K562 (cell line): ENCODE data around the gene ZNF574. TPM values are rescaled to one million over a fixed set of nuclear protein-coding genes. Genes with fewer than 3 reads are reported as not detected.

Source experiments
- CCNT2 ChIP-seq: IDR thresholded peaks from 2 replicates; pipeline ENCODE4 v1.6.1; 2011; ENCODE audit warnings: borderline replicate concordance, low read depth, mild to moderate bottlenecking, moderate library complexity, mixed read lengths, low read length; ENCODE audit not compliant: insufficient read length; ENCODE audit errors: extremely low read depth
- CTBP1 ChIP-seq: fragments of 450-650 bp; IDR thresholded peaks from 2 replicates; pipeline ENCODE4 v1.6.1; 2016; ENCODE audit warnings: borderline replicate concordance
- EHMT2 ChIP-seq: fragments of 450-650 bp; IDR thresholded peaks from 2 replicates; pipeline ENCODE4 v1.6.1; 2018; ENCODE audit warnings: antibody characterized with exemption
- FOXA3 ChIP-seq, 2 experiments: fragments of 450-650 bp in 1 of 2; sonication (generic) in 1 of 2; formaldehyde crosslinking; IDR thresholded peaks in 1 of 2; conservative IDR thresholded peaks in 1 of 2; 2 replicates each; pipeline versions ENCODE4 v1.4.0 to v1.8.0; 2020 to 2022; ENCODE audit warnings: mild to moderate bottlenecking in 2 of 2, missing genetic modification reagents in 1 of 2
- GATA2 ChIP-seq: sonication (generic); formaldehyde crosslinking; IDR thresholded peaks from 2 replicates; pipeline ENCODE4 v1.4.0; 2020; ENCODE audit warnings: mild to moderate bottlenecking, missing genetic modification reagents
- JUN ChIP-seq, 2 experiments: sonication (generic) in 1 of 2; formaldehyde crosslinking in 1 of 2; IDR thresholded peaks; 2 replicates each; pipeline versions ENCODE4 v1.6.1 to v1.8.0; 2012 to 2022; ENCODE audit warnings: borderline replicate concordance in 2 of 2, mild to moderate bottlenecking in 2 of 2, improper control_type of control experiment in 1 of 2, low read depth in 1 of 2, low read length in 1 of 2, missing genetic modification reagents in 1 of 2
- KDM1A ChIP-seq, 2 experiments: fragments of 450-650 bp; IDR thresholded peaks; 2 replicates each; pipeline ENCODE4 v1.6.1; 2016; ENCODE audit warnings: mild to moderate bottlenecking in 2 of 2
- MEF2D ChIP-seq: conservative IDR thresholded peaks from 2 replicates; pipeline ENCODE4 v1.6.1; 2016; ENCODE audit warnings: low read depth, missing genetic modification characterization, missing compliant biosample characterization
- NFYB ChIP-seq: IDR thresholded peaks from 2 replicates; pipeline ENCODE4 v1.6.1; 2011; ENCODE audit warnings: mild to moderate bottlenecking, moderate library complexity; ENCODE audit not compliant: insufficient read length; ENCODE audit errors: extremely low read depth
- SPI1 ChIP-seq: IDR thresholded peaks from 2 replicates; pipeline ENCODE4 v1.6.1; 2011; ENCODE audit warnings: low read depth, low read length, control low read depth, borderline replicate concordance
- TBL1XR1 ChIP-seq, 2 experiments: IDR thresholded peaks; 2 replicates each; pipeline ENCODE4 v1.6.1; 2012; ENCODE audit warnings: improper control_type of control experiment in 2 of 2, low read length in 2 of 2, mild to moderate bottlenecking in 1 of 2
- ZNF764 ChIP-seq: fragments of 250-450 bp; sonication (Bioruptor Pico); IDR thresholded peaks from 2 replicates; pipeline ENCODE4 v1.4.0; 2020; ENCODE audit warnings: low read depth, mild to moderate bottlenecking, moderate library complexity
- polyA plus RNA-seq, 8 experiments: library from polyadenylated mRNA; depleted of rRNA in 4 of 8; stranded (reverse) in 5 of 8; unstranded in 3 of 8; fragments of >200 nt; fragmentation: Nextera tagmentation in 2 of 8; fragmentation: Illumina TruSeq in 1 of 8; extraction: Ambion mirVana in 2 of 8; extraction: Trizol in 1 of 8; gene quantifications; 2 replicates each; pipeline versions ENCODE4 v1.2.1 to v1.2.3, GENCODE V29; 2011 to 2014; ENCODE audit warnings: inconsistent platforms in 1 of 8, missing spikeins in 1 of 8
- total RNA-seq, 7 experiments: library from RNA; depleted of rRNA in 6 of 7; stranded (reverse); fragments of >200 nt in 6 of 7; fragmentation: Illumina TruSeq in 2 of 7; extraction: Trizol in 2 of 7; gene quantifications; 2 replicates each; pipeline versions ENCODE4 v1.2.1 to v1.2.3, GENCODE V29; 2011 to 2021; ENCODE audit warnings: low replicate concordance in 1 of 7
- TF ChIP-seq, protein P1 (sequence below): sonication (generic); formaldehyde crosslinking; IDR thresholded peaks from 2 replicates; pipeline ENCODE4 v1.8.0; 2022; ENCODE audit warnings: missing genetic modification reagents, mild to moderate bottlenecking, borderline replicate concordance
- TF ChIP-seq, protein P2 (sequence below): fragments of 250-450 bp; sonication (Bioruptor Pico); IDR thresholded peaks from 2 replicates; pipeline ENCODE4 v1.4.0; 2020; ENCODE audit warnings: mild to moderate bottlenecking, moderate library complexity, borderline replicate concordance
- TF ChIP-seq, protein P3 (sequence below), 2 experiments: fragments of 450-650 bp; formaldehyde crosslinking in 1 of 2; IDR thresholded peaks; 2 replicates each; pipeline versions ENCODE4 v1.4.0 to v1.6.1; 2014 to 2020; ENCODE audit warnings: mild to moderate bottlenecking in 2 of 2, borderline replicate concordance in 1 of 2, low read depth in 1 of 2

ZNF574 gene
- total and polyA plus RNA-seq, 9 of the 15 experiments (the other 6 are each of a cell fraction or from before 2014, with no cell fraction given): 0.24 to 20.7 (median 8.4) TPM

DNA sequence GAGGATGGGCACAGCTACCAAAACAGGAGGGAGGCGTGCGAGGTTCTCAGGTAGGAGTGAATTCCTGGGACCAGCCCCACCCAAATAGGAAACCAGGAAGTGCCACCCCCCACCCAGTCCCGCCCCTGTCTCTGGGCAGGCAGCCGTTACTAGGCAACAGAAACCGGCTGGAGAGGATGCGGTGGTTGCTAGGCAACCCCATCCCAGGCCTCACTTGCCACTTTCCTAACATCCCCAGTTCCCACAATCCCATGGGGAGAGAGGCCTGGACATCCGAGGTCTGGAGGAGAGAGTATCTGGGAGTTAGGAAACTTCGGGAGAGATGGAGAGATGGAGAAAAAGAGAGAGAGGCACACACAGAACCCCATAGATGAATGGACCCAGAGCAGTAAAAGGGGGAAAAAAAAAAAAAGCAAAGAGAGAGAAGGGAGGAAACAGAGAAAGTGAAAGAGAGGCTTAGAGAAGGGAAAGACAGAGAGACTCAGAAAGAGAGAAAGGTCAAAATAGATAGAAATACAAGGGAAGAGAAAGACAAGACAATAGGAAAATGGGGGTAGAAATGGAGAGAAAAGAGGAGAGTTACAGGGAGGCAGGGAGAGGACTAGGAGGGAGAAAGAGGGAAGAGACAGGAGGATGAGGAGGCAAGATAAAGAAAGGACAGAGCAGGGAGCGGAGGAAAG is 9.8 kb upstream of the ZNF574 start (continued):
- TF ChIP-seq, protein P1, sequence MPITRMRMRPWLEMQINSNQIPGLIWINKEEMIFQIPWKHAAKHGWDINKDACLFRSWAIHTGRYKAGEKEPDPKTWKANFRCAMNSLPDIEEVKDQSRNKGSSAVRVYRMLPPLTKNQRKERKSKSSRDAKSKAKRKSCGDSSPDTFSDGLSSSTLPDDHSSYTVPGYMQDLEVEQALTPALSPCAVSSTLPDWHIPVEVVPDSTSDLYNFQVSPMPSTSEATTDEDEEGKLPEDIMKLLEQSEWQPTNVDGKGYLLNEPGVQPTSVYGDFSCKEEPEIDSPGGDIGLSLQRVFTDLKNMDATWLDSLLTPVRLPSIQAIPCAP (CRISPR knock-in tag): no peak
- no peak for TF ChIP-seq FOXA3 (CRISPR knock-in tag; conservative IDR thresholded peaks at IDR 0.05 in 1 of 2, IDR thresholded peaks at IDR 0.05 in 1 of 2)
- TF ChIP-seq, protein P2, sequence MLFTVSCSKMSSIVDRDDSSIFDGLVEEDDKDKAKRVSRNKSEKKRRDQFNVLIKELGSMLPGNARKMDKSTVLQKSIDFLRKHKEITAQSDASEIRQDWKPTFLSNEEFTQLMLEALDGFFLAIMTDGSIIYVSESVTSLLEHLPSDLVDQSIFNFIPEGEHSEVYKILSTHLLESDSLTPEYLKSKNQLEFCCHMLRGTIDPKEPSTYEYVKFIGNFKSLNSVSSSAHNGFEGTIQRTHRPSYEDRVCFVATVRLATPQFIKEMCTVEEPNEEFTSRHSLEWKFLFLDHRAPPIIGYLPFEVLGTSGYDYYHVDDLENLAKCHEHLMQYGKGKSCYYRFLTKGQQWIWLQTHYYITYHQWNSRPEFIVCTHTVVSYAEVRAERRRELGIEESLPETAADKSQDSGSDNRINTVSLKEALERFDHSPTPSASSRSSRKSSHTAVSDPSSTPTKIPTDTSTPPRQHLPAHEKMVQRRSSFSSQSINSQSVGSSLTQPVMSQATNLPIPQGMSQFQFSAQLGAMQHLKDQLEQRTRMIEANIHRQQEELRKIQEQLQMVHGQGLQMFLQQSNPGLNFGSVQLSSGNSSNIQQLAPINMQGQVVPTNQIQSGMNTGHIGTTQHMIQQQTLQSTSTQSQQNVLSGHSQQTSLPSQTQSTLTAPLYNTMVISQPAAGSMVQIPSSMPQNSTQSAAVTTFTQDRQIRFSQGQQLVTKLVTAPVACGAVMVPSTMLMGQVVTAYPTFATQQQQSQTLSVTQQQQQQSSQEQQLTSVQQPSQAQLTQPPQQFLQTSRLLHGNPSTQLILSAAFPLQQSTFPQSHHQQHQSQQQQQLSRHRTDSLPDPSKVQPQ (CRISPR knock-in tag): no peak
- no peak for TF ChIP-seq TBL1XR1 (IDR thresholded peaks at IDR 0.05; ENCODE audit: low read length in 2 of 2)
- TF ChIP-seq, protein P3, sequence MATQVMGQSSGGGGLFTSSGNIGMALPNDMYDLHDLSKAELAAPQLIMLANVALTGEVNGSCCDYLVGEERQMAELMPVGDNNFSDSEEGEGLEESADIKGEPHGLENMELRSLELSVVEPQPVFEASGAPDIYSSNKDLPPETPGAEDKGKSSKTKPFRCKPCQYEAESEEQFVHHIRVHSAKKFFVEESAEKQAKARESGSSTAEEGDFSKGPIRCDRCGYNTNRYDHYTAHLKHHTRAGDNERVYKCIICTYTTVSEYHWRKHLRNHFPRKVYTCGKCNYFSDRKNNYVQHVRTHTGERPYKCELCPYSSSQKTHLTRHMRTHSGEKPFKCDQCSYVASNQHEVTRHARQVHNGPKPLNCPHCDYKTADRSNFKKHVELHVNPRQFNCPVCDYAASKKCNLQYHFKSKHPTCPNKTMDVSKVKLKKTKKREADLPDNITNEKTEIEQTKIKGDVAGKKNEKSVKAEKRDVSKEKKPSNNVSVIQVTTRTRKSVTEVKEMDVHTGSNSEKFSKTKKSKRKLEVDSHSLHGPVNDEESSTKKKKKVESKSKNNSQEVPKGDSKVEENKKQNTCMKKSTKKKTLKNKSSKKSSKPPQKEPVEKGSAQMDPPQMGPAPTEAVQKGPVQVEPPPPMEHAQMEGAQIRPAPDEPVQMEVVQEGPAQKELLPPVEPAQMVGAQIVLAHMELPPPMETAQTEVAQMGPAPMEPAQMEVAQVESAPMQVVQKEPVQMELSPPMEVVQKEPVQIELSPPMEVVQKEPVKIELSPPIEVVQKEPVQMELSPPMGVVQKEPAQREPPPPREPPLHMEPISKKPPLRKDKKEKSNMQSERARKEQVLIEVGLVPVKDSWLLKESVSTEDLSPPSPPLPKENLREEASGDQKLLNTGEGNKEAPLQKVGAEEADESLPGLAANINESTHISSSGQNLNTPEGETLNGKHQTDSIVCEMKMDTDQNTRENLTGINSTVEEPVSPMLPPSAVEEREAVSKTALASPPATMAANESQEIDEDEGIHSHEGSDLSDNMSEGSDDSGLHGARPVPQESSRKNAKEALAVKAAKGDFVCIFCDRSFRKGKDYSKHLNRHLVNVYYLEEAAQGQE (IDR thresholded peaks at IDR 0.05; ENCODE audit: borderline replicate concordance): no peak
- TF ChIP-seq, protein P3 (CRISPR knock-in tag; IDR thresholded peaks at IDR 0.05; ENCODE audit: low read depth): no peak
- no peak for TF ChIP-seq JUN (IDR thresholded peaks at IDR 0.05; ENCODE audit: borderline replicate concordance, low read depth, low read length)
- TF ChIP-seq JUN (CRISPR knock-in tag; IDR thresholded peaks at IDR 0.05; ENCODE audit: borderline replicate concordance): no peak
- no peak for TF ChIP-seq EHMT2
- peak; percentile 87 to 90 for TF ChIP-seq KDM1A (IDR thresholded peaks at IDR 0.05)
- no peak for TF ChIP-seq GATA2 (CRISPR knock-in tag)
- TF ChIP-seq MEF2D: no peak
- no peak for TF ChIP-seq NFYB
- TF ChIP-seq CCNT2: no peak
- 0 out of 2 replicates have a peak, but pooled peaks have one; percentile 20 for TF ChIP-seq SPI1
- peak; percentile 26; the same call in 1 of the 2 replicates for TF ChIP-seq CTBP1
- TF ChIP-seq ZNF764 (CRISPR knock-in tag): no peak
